Loucy (cell line): ENCODE results near the gene ADGRL2.

Source experiments
- H2AFZ ChIP-seq: fragments of 200-600 bp; sonication (generic); 2 replicates; pipeline ENCODE4 v1.6.0; 2016; ENCODE audit warnings: antibody characterized with exemption, mild to moderate bottlenecking, low read length, moderate library complexity
- H3F3A ChIP-seq: fragments of 200-600 bp; 2 replicates; pipeline ENCODE4 v1.6.0; 2016; ENCODE audit warnings: antibody characterized with exemption, low read depth, mild to moderate bottlenecking
- H3K27me3 ChIP-seq: fragments of 200-600 bp; sonication (generic); 2 replicates; pipeline ENCODE4 v1.6.1; 2014; ENCODE audit warnings: low read length, mild to moderate bottlenecking; ENCODE audit not compliant: insufficient read depth, poor library complexity, severe bottlenecking
- H3K36me3 ChIP-seq: fragments of 200-600 bp; sonication (generic); 2 replicates; pipeline ENCODE4 v1.6.1; 2016; ENCODE audit warnings: low read length; ENCODE audit not compliant: insufficient read depth
- H3K4me1 ChIP-seq: fragments of 200-600 bp; sonication (generic); 2 replicates; pipeline ENCODE4 v1.5.1; 2014; ENCODE audit warnings: low read length, mild to moderate bottlenecking; ENCODE audit not compliant: insufficient read depth, poor library complexity, severe bottlenecking
- H3K4me2 ChIP-seq: fragments of 200-600 bp; sonication (generic); 2 replicates; pipeline ENCODE4 v1.6.0; 2014; ENCODE audit warnings: antibody characterized with exemption, low read length, low read depth, mild to moderate bottlenecking; ENCODE audit not compliant: poor library complexity, severe bottlenecking
- H3K4me3 ChIP-seq: fragments of 200-600 bp; sonication (generic); 2 replicates; pipeline ENCODE4 v1.5.1; 2014; ENCODE audit warnings: low read length, mild to moderate bottlenecking, mixed read lengths; ENCODE audit not compliant: poor library complexity, severe bottlenecking
- H3K79me2 ChIP-seq: fragments of 200-600 bp; sonication (generic); 2 replicates; pipeline ENCODE4 v1.6.1; 2014; ENCODE audit warnings: low read length; ENCODE audit not compliant: insufficient read depth
- H3K9ac ChIP-seq: fragments of 200-600 bp; sonication (generic); 2 replicates; pipeline ENCODE4 v1.6.0; 2014; ENCODE audit warnings: mild to moderate bottlenecking, low read depth, low read length, moderate library complexity; ENCODE audit not compliant: poor library complexity, severe bottlenecking
- H3K9me2 ChIP-seq: fragments of 200-600 bp; sonication (generic); replicated peaks from 2 replicates; pipeline ENCODE4 v1.6.1; 2016; ENCODE audit warnings: low read depth, low read length, mixed read lengths
- H3K9me3 ChIP-seq: fragments of 200-600 bp; sonication (generic); 2 replicates; pipeline ENCODE4 v1.6.1; 2014; ENCODE audit warnings: mild to moderate bottlenecking, antibody characterized with exemption, low read length, low read depth; ENCODE audit not compliant: insufficient read depth
- H4K20me1 ChIP-seq: fragments of 200-600 bp; sonication (generic); 2 replicates; pipeline ENCODE4 v1.6.0; 2014; ENCODE audit warnings: antibody characterized with exemption, low read length, mild to moderate bottlenecking; ENCODE audit not compliant: insufficient read depth, poor library complexity, severe bottlenecking
- EZH2phosphoT487 ChIP-seq: fragments of 200-600 bp; IDR thresholded peaks from 2 replicates; pipeline ENCODE4 v1.6.1; 2018; ENCODE audit warnings: antibody characterized with exemption, mild to moderate bottlenecking, moderate library complexity, borderline replicate concordance
- TF ChIP-seq, protein P1 (sequence below): fragments of 200-600 bp; sonication (generic); conservative IDR thresholded peaks from 2 replicates; pipeline ENCODE4 v1.5.1; 2014; ENCODE audit warnings: mild to moderate bottlenecking, antibody characterized with exemption, low read length

The ADGRL2 gene

DNA sequence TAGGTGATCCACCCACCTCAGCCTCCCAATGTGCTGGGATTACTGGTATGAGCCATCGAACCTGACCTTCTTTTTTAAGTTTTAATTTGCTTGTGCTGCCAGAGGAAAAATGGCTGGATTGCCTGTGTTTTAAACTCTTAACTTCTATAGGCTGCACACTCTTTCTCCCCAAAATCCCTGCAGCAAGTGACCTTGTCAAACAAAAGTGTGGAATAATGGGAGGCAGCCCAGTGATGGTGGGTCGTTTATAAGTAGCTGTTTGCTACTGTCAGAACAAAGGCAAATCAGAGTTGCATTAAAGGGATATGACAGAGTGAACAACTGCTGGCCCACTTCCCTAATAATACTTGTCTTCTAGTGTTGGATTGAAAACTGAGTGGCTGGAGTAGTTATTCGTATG, 74.2 kb downstream of the ADGRL2 start:
- H3K4me2 ChIP-seq: no peak overlapping the region
- TF ChIP-seq EZH2phosphoT487: no peak
- TF ChIP-seq, protein P1, sequence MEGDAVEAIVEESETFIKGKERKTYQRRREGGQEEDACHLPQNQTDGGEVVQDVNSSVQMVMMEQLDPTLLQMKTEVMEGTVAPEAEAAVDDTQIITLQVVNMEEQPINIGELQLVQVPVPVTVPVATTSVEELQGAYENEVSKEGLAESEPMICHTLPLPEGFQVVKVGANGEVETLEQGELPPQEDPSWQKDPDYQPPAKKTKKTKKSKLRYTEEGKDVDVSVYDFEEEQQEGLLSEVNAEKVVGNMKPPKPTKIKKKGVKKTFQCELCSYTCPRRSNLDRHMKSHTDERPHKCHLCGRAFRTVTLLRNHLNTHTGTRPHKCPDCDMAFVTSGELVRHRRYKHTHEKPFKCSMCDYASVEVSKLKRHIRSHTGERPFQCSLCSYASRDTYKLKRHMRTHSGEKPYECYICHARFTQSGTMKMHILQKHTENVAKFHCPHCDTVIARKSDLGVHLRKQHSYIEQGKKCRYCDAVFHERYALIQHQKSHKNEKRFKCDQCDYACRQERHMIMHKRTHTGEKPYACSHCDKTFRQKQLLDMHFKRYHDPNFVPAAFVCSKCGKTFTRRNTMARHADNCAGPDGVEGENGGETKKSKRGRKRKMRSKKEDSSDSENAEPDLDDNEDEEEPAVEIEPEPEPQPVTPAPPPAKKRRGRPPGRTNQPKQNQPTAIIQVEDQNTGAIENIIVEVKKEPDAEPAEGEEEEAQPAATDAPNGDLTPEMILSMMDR: no peak
- no peak overlapping the region for H2AFZ ChIP-seq
- no peak overlapping the region for H3K4me3 ChIP-seq
- H3K4me1 ChIP-seq: no peaks in the 10 kb centered on the region
- H3K9me3 ChIP-seq: no peaks in the 10 kb centered on the region
- no peaks in the 10 kb centered on the region for H3K9me2 ChIP-seq
- H3K36me3 ChIP-seq: no peaks in the 10 kb centered on the region
- H4K20me1 ChIP-seq: no peaks in the 10 kb centered on the region
- no peak overlapping the region for H3K9ac ChIP-seq
- no peaks in the 10 kb centered on the region for H3F3A ChIP-seq
- H3K79me2 ChIP-seq: no peaks in the 10 kb centered on the region
- no peaks in the 10 kb centered on the region for H3K27me3 ChIP-seq

DNA sequence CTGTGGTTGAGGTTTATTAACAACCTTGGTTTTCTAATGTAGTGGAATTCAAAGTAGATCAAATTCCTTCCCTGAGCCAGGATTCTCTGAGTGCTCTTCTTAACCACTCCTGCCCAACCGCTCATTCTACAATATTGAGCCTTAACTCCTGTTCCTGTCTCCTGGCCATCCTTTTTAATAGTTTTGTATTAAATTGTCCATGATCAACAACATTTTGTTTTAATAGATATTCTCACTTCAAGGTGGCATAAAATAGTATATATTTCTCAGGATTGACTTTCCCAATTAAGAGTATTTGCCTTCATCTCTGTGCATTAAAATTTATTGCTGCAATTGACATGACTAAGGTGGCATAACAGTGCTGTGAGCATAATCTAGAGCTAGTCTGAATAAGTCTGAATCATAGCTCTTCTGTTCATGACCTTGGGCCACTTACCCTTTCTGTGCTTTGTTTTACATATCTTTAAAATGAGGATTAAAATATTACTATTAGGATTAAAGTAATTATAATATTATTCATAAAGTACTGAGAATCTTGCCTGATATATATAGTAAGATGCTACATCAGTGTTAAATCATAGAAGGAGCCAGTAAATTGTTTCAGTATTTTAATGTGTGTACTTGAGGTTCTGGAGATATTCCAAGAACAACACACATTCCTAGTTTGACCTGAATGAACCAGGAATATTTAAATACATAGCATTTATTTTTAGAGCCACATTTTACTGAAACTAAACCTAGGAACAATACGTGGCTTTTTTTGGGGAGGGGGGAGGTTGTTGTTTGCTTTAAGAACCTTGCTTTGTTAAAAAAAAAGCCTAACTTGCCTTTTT, 76.4 kb downstream of the ADGRL2 start:
- no peak overlapping the region for H3K9ac ChIP-seq
- H3K79me2 ChIP-seq: no peaks in the 10 kb centered on the region
- no peak overlapping the region for H2AFZ ChIP-seq

DNA sequence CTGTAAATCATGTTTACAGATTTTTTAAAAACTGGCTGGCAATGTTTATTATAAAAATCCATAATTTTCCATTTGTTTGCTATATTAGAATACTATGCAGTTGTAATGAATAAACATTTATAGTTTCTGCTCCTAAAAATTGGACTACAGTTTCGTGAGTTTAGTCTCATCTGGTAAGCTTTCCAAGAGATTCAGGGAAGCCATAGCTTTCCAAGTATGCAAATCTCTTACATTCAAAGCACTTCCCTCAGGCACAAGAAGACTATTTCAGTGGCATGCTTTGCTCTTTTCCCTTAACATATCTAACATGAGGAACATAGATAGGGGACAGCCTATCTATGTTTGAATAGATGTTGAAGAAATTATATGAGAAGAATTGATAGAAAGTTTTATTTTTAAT, 77.2 kb downstream of the ADGRL2 start:
- Histone ChIP-seq H3K4me1 (no peaks in the 10 kb centered on the region), H3F3A (no peaks in the 10 kb centered on the region), H3K27me3 (no peaks in the 10 kb centered on the region), H3K36me3 (no peaks in the 10 kb centered on the region), H4K20me1 (no peaks in the 10 kb centered on the region), H3K79me2 (no peaks in the 10 kb centered on the region), H3K9me2 (no peaks in the 10 kb centered on the region), H3K9me3 (no peaks in the 10 kb centered on the region), H3K9ac (no peak overlapping the region), H3K4me2 (no peak overlapping the region), H3K4me3 (no peak overlapping the region), H2AFZ (no peak overlapping the region)
- TF ChIP-seq EZH2phosphoT487: no peak
- TF ChIP-seq, protein P1: no peak

More for the DNA sequence above, 76.4 kb downstream of the ADGRL2 start:
- no peaks in the 10 kb centered on the region for H3K27me3 ChIP-seq
- no peak for TF ChIP-seq EZH2phosphoT487
- TF ChIP-seq, protein P1: no peak
- H3K9me2 ChIP-seq: no peaks in the 10 kb centered on the region
- no peaks in the 10 kb centered on the region for H3F3A ChIP-seq
- H3K9me3 ChIP-seq: no peaks in the 10 kb centered on the region
- no peaks in the 10 kb centered on the region for H4K20me1 ChIP-seq
- H3K36me3 ChIP-seq: no peaks in the 10 kb centered on the region
- no peaks in the 10 kb centered on the region for H3K4me1 ChIP-seq
- no peak overlapping the region for H3K4me2 ChIP-seq
- H3K4me3 ChIP-seq: no peak overlapping the region
